Astrocyte (in vitro differentiated cells and primary cell): Measurements from ENCODE around the gene FOXN4. TPM values are rescaled to one million over a fixed set of nuclear protein-coding genes. Genes with fewer than 3 reads are reported as not detected.

ENCODE experiments used
- DNase-seq: peaks from one replicate; pipeline ENCODE4 v3.0.0-alpha.2; 2010; ENCODE audit warnings: low read depth
- FAIRE-seq: peaks from 2 replicates; lab custom pipeline; 2011; peaks lifted over from hg19 to GRCh38; lab: Jason Lieb, UNC
- H2AFZ ChIP-seq: 2 replicates; pipeline ENCODE4 v1.6.0; 2012; ENCODE audit warnings: low read depth, low read length, inconsistent platforms
- H3K27ac ChIP-seq: 2 replicates; pipeline ENCODE4 v1.5.1; 2011; ENCODE audit warnings: low read depth, low read length, inconsistent platforms
- H3K27me3 ChIP-seq: 2 replicates; pipeline ENCODE4 v1.6.0; 2011; ENCODE audit warnings: low read length, inconsistent platforms; ENCODE audit not compliant: insufficient read depth
- H3K36me3 ChIP-seq: 2 replicates; pipeline ENCODE4 v1.5.1; 2011; ENCODE audit warnings: low read length, inconsistent platforms; ENCODE audit not compliant: insufficient read depth
- H3K4me1 ChIP-seq: 2 replicates; pipeline ENCODE4 v1.5.1; 2011; ENCODE audit warnings: low read length, inconsistent platforms; ENCODE audit not compliant: insufficient read depth
- H3K4me2 ChIP-seq: 2 replicates; pipeline ENCODE4 v1.6.0; 2012; ENCODE audit warnings: low read length, inconsistent platforms
- H3K4me3 ChIP-seq: 2 replicates; pipeline ENCODE4 v1.5.1; 2011; ENCODE audit warnings: low read depth, mild to moderate bottlenecking, low read length, inconsistent platforms; ENCODE audit not compliant: insufficient read depth
- H3K79me2 ChIP-seq: 2 replicates; pipeline ENCODE4 v1.6.0; 2012; ENCODE audit warnings: mild to moderate bottlenecking, low read length, inconsistent platforms; ENCODE audit not compliant: insufficient read depth
- H3K9ac ChIP-seq: 2 replicates; pipeline ENCODE4 v1.6.0; 2012; ENCODE audit warnings: mild to moderate bottlenecking, low read length, inconsistent platforms
- H3K9me3 ChIP-seq: 2 replicates; pipeline ENCODE4 v1.5.1; 2012; ENCODE audit warnings: low read depth, mild to moderate bottlenecking, low read length, inconsistent platforms; ENCODE audit not compliant: insufficient read depth
- H4K20me1 ChIP-seq: 2 replicates; pipeline ENCODE4 v1.6.0; 2012; ENCODE audit warnings: low read length, inconsistent platforms; ENCODE audit not compliant: insufficient read depth
- H3K27ac Mint-ChIP-seq: one replicate; pipeline ENCODE4 v1.8.0; 2021; ENCODE audit warnings: mild to moderate bottlenecking, mixed read lengths; ENCODE audit not compliant: unreplicated experiment
- H3K27me3 Mint-ChIP-seq: one replicate; pipeline ENCODE4 v1.8.0; 2021; ENCODE audit warnings: low read depth, mixed read lengths; ENCODE audit not compliant: unreplicated experiment
- H3K36me3 Mint-ChIP-seq: one replicate; pipeline ENCODE4 v1.8.0; 2021; ENCODE audit warnings: low read depth, mixed read lengths; ENCODE audit not compliant: unreplicated experiment
- H3K4me1 Mint-ChIP-seq: one replicate; pipeline ENCODE4 v1.8.0; 2021; ENCODE audit warnings: low read depth, mixed read lengths; ENCODE audit not compliant: unreplicated experiment
- H3K4me3 Mint-ChIP-seq: one replicate; pipeline ENCODE4 v1.8.0; 2021; ENCODE audit warnings: mild to moderate bottlenecking, moderate library complexity, mixed read lengths; ENCODE audit not compliant: unreplicated experiment
- H3K9me3 Mint-ChIP-seq: one replicate; pipeline ENCODE4 v1.8.0; 2021; ENCODE audit warnings: mild to moderate bottlenecking, mixed read lengths; ENCODE audit not compliant: unreplicated experiment
- EZH2 ChIP-seq: IDR thresholded peaks from 2 replicates; pipeline ENCODE4 v1.6.1; 2012; ENCODE audit warnings: mild to moderate bottlenecking, low read length, inconsistent platforms; ENCODE audit not compliant: insufficient read depth
- total RNA-seq: library from RNA; stranded (reverse); gene quantifications from 2 replicates; pipeline ENCODE4 v1.2.1, GENCODE V29; 2021
- TF ChIP-seq, protein P1 (sequence below): IDR thresholded peaks from 2 replicates; pipeline ENCODE4 v1.5.1; 2011; ENCODE audit warnings: low read depth, mild to moderate bottlenecking, inconsistent platforms, low read length, moderate library complexity; ENCODE audit not compliant: insufficient read depth

FOXN4 gene
- total RNA-seq, 1 donor from 2014 or later = not detected

DNA sequence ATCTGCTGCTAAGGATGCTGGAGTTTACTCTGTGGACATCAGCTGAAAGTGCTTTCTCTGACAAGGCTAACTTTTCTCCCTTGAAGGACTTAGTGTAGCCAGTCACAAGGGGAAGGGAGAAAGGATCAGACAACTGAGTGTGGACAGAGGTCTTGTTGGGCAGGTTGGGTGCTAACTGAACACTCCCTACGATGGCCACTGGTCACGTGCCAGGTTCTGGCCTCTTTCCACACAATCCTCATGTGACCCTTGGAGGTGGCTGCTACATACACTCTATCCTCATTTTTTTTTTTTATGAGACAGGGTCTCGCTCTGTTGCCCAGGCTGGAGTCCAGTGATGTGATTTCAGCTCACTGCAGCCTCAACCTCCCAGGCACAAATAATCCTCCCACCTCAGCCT lies 39.7 kb downstream of the FOXN4 start:
- TF ChIP-seq, protein P1, sequence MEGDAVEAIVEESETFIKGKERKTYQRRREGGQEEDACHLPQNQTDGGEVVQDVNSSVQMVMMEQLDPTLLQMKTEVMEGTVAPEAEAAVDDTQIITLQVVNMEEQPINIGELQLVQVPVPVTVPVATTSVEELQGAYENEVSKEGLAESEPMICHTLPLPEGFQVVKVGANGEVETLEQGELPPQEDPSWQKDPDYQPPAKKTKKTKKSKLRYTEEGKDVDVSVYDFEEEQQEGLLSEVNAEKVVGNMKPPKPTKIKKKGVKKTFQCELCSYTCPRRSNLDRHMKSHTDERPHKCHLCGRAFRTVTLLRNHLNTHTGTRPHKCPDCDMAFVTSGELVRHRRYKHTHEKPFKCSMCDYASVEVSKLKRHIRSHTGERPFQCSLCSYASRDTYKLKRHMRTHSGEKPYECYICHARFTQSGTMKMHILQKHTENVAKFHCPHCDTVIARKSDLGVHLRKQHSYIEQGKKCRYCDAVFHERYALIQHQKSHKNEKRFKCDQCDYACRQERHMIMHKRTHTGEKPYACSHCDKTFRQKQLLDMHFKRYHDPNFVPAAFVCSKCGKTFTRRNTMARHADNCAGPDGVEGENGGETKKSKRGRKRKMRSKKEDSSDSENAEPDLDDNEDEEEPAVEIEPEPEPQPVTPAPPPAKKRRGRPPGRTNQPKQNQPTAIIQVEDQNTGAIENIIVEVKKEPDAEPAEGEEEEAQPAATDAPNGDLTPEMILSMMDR = no peak
- no peak for TF ChIP-seq EZH2
- Histone ChIP-seq H3K79me2 (no peaks in the 10 kb centered on the region), H3K27me3 (no peaks in the 10 kb centered on the region), H3K9me3 (no peaks in the 10 kb centered on the region), H3K4me3 (no peak overlapping the region), H3K4me2 (no peak overlapping the region), H3K27ac (no peak overlapping the region), H3K4me1 (no peaks in the 10 kb centered on the region), H2AFZ (no peak overlapping the region), H4K20me1 (no peaks in the 10 kb centered on the region), H3K9ac (no peak overlapping the region), H3K36me3 (no peaks in the 10 kb centered on the region)
- DNase-seq (no peak), FAIRE-seq (no peak)
- H3K9me3 Mint-ChIP-seq = peaks cover 6% of the 10 kb centered on the region
- H3K36me3 Mint-ChIP-seq = peaks cover 4% of the 10 kb centered on the region
- no peaks in the 10 kb centered on the region for H3K4me1 Mint-ChIP-seq
- H3K27ac Mint-ChIP-seq = no peak overlapping the region
- H3K4me3 Mint-ChIP-seq = no peak overlapping the region
- peaks cover 33% of the 10 kb centered on the region for H3K27me3 Mint-ChIP-seq

DNA sequence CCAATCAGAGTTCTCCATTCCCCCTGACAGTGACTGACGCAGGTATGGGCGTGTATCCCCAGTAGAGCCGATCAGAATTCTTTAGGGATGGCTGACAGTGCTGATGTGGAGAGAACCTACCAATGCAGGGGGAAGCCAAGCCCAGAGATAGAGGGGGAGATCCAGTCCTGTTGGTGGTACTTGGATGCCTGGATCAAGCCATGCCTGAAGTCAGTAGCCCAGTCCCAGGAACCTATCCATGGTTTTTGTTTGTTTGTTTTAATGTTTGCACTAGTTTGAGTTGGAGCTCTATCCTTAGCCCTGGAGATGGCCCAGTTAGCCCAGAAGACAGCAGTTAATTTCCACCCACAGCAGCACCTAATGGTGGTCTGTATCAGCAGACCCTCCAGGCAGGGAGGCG lies 40.2 kb downstream of the FOXN4 start:
- Histone ChIP-seq H3K9me3 (no peaks in the 10 kb centered on the region), H3K36me3 (no peaks in the 10 kb centered on the region), H3K27me3 (no peaks in the 10 kb centered on the region), H4K20me1 (no peaks in the 10 kb centered on the region), H3K4me3 (no peak overlapping the region), H3K27ac (no peak overlapping the region), H3K9ac (no peak overlapping the region), H3K4me2 (no peak overlapping the region), H3K4me1 (no peaks in the 10 kb centered on the region), H3K79me2 (no peaks in the 10 kb centered on the region), H2AFZ (no peak overlapping the region)
- H3K27me3 Mint-ChIP-seq = peaks cover 33% of the 10 kb centered on the region
- no peak overlapping the region for H3K4me3 Mint-ChIP-seq
- H3K27ac Mint-ChIP-seq = no peak overlapping the region
- DNase-seq (no peak), FAIRE-seq (no peak)
- H3K36me3 Mint-ChIP-seq = peaks cover 4% of the 10 kb centered on the region
- no peak for TF ChIP-seq EZH2
- TF ChIP-seq, protein P1 = no peak
- no peaks in the 10 kb centered on the region for H3K4me1 Mint-ChIP-seq
- H3K9me3 Mint-ChIP-seq = peaks cover 6% of the 10 kb centered on the region

DNA sequence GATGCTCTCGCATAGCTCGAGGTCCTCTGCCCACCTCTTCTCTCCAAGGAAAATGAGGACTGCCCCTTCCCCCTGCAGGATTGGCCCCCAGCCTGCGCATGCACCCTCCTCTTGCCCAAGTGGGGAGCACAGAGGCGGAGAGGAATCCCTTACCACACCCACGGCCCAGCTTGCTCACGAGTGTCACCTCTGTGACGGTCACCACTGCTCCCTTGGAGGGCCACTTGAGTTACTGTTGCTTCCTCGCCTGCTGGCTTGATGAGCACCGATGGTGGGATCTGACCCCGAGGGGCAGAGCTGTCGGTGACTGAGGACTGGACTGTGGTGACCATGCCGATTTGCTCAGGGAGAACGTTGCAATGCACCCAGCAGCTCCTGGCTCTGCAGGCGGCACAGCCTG lies 41.7 kb downstream of the FOXN4 start:
- Histone ChIP-seq H3K27ac (no peak overlapping the region), H4K20me1 (no peaks in the 10 kb centered on the region), H3K4me3 (no peak overlapping the region), H3K4me2 (no peak overlapping the region), H3K36me3 (no peaks in the 10 kb centered on the region), H3K27me3 (no peaks in the 10 kb centered on the region), H3K79me2 (no peaks in the 10 kb centered on the region), H3K9ac (no peak overlapping the region), H3K4me1 (no peaks in the 10 kb centered on the region), H2AFZ (no peak overlapping the region), H3K9me3 (no peaks in the 10 kb centered on the region)
- Mint-ChIP-seq H3K9me3 (peaks cover 6% of the 10 kb centered on the region), H3K4me3 (no peak overlapping the region), H3K36me3 (peaks cover 4% of the 10 kb centered on the region), H3K27me3 (peaks cover 23% of the 10 kb centered on the region), H3K27ac (no peak overlapping the region), H3K4me1 (no peaks in the 10 kb centered on the region)
- DNase-seq (no peak), FAIRE-seq (no peak)
- TF ChIP-seq, protein P1 = no peak
